ENCODE data around the gene ZFAND5.

DNA sequence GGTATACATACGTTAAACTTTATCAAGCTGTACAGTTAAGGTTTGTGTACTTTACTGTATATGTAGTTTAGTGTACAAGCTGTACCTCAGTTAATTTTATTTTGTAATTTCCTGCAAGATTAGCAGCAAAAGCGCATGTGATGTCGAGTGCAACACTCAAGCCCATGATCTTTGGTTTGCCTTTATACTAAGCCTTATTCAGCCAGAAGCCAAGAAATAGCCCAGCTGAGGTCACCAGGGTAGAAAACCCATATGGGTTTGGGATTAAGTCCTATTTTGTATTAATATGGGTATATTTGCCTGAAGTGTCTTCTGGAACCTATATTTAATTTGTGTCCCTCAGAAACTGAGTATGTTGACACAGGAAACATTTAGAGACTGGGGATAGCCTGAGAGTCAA lies 59.3 kb downstream of the ZFAND5 start:
- TF ChIP-seq, protein P1, sequence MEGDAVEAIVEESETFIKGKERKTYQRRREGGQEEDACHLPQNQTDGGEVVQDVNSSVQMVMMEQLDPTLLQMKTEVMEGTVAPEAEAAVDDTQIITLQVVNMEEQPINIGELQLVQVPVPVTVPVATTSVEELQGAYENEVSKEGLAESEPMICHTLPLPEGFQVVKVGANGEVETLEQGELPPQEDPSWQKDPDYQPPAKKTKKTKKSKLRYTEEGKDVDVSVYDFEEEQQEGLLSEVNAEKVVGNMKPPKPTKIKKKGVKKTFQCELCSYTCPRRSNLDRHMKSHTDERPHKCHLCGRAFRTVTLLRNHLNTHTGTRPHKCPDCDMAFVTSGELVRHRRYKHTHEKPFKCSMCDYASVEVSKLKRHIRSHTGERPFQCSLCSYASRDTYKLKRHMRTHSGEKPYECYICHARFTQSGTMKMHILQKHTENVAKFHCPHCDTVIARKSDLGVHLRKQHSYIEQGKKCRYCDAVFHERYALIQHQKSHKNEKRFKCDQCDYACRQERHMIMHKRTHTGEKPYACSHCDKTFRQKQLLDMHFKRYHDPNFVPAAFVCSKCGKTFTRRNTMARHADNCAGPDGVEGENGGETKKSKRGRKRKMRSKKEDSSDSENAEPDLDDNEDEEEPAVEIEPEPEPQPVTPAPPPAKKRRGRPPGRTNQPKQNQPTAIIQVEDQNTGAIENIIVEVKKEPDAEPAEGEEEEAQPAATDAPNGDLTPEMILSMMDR (IDR thresholded peaks at IDR 0.05): no peak
- no peak for TF ChIP-seq POLR2A (IDR thresholded peaks at IDR 0.05)

All from right lobe of liver (tissue), 4 donors.